Measurements from ENCODE around the gene XBP1. TPM values are rescaled to one million over a fixed set of nuclear protein-coding genes. Genes with fewer than 3 reads are reported as not detected.

XBP1 gene
- total and polyA plus RNA-seq, 2 of the 13 experiments (the other 11 are each of a cell fraction or from before 2014, with no cell fraction given) = 416 to 427 TPM

DNA sequence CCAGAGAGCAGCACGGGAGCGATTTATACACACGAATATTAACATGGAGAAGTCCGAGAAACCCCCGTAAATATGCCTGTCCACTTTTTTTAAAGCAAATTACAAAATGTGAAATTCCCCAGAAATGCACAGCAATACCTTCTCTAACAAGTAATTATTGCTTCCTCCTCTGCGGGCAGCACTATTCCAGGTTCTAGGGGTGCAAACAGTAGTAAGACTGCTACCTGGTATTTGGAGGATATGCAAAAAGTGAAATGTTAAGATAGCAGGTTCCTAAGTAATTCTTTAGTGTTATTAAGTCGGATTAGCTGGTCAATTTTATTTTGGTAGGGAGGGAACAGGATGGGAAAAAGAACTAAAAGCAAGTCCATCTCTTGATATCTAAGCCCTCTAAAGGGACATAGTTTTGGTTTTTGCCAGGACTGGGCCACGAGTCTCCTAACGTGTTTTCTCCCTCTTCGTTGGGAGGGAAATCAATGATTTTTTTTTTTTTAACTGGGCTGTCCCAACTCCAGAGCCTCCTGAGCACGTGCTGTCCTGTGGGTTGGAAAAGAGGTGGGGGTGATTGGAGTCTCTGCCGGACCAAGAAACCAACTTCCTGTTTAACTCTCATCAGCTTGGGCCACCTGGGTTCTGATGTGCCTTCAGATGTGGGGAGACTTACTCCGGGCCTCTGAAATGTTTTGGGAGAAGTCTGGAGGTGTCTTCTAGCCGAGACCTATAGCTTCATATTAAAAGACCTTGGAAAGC, 1.7 kb upstream of the XBP1 start (continued):
- TF ChIP-seq, protein P1, sequence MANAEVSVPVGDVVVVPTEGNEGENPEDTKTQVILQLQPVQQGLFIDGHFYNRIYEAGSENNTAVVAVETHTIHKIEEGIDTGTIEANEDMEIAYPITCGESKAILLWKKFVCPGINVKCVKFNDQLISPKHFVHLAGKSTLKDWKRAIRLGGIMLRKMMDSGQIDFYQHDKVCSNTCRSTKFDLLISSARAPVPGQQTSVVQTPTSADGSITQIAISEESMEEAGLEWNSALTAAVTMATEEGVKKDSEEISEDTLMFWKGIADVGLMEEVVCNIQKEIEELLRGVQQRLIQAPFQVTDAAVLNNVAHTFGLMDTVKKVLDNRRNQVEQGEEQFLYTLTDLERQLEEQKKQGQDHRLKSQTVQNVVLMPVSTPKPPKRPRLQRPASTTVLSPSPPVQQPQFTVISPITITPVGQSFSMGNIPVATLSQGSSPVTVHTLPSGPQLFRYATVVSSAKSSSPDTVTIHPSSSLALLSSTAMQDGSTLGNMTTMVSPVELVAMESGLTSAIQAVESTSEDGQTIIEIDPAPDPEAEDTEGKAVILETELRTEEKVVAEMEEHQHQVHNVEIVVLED (CRISPR knock-in tag; IDR thresholded peaks at IDR 0.05; ENCODE audit: borderline replicate concordance) = 0 out of 2 replicates have a peak, but pooled peaks have one; percentile 17
- TF ChIP-seq KLF12 (CRISPR knock-in tag; IDR thresholded peaks at IDR 0.05; ENCODE audit: borderline replicate concordance) = 0 out of 2 replicates have a peak, but pooled peaks have one; percentile 40
- TF ChIP-seq ZFP37 (CRISPR knock-in tag; IDR thresholded peaks at IDR 0.05; ENCODE audit: borderline replicate concordance) = no peak; the same call in 1 of the 2 replicates
- TF ChIP-seq ONECUT2 (CRISPR knock-in tag; IDR thresholded peaks at IDR 0.05) = peak; percentile 90
- TF ChIP-seq PITX1 (CRISPR knock-in tag; IDR thresholded peaks at IDR 0.05) = peak; percentile 50
- peak; percentile 41; the same call in 1 of the 2 replicates for TF ChIP-seq HNF4A (CRISPR knock-in tag; IDR thresholded peaks at IDR 0.05)
- peak; percentile 67; the same call in 1 of the 2 replicates for TF ChIP-seq GABPB1 (CRISPR knock-in tag; IDR thresholded peaks at IDR 0.05)
- TF ChIP-seq SALL1 (CRISPR knock-in tag; IDR thresholded peaks at IDR 0.05) = peak; percentile 67
- TF ChIP-seq ZNF678 (CRISPR knock-in tag; IDR thresholded peaks at IDR 0.05) = no peak
- TF ChIP-seq BRD4 (CRISPR knock-in tag; IDR thresholded peaks at IDR 0.05) = no peak
- TF ChIP-seq POLR2G (IDR thresholded peaks at IDR 0.05; ENCODE audit: low read depth, low read length) = peak; percentile 84
- TF ChIP-seq, protein P2, sequence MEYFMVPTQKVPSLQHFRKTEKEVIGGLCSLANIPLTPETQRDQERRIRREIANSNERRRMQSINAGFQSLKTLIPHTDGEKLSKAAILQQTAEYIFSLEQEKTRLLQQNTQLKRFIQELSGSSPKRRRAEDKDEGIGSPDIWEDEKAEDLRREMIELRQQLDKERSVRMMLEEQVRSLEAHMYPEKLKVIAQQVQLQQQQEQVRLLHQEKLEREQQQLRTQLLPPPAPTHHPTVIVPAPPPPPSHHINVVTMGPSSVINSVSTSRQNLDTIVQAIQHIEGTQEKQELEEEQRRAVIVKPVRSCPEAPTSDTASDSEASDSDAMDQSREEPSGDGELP (IDR thresholded peaks at IDR 0.05; ENCODE audit: borderline replicate concordance, low read depth) = peak; percentile 60
- TF ChIP-seq NFKBIZ (CRISPR knock-in tag; IDR thresholded peaks at IDR 0.05) = peak; percentile 84
- no peak for TF ChIP-seq ZNF446 (CRISPR knock-in tag; IDR thresholded peaks at IDR 0.05)
- peak; percentile 38; the same call in 1 of the 2 replicates for TF ChIP-seq ZNF878 (CRISPR knock-in tag; IDR thresholded peaks at IDR 0.05)
- TF ChIP-seq RARA (CRISPR knock-in tag; IDR thresholded peaks at IDR 0.05) = peak; percentile 56; the same call in 1 of the 2 replicates
- TF ChIP-seq NFE2L2 (IDR thresholded peaks at IDR 0.05; ENCODE audit: low read length) = no peak
- peak; percentile 64; the same call in 1 of the 2 replicates for TF ChIP-seq TBX2 (CRISPR knock-in tag; IDR thresholded peaks at IDR 0.05; ENCODE audit: borderline replicate concordance)
- TF ChIP-seq KLF6 (CRISPR knock-in tag; IDR thresholded peaks at IDR 0.05) = peak; percentile 20; the same call in 1 of the 2 replicates
- TF ChIP-seq HDAC2 (CRISPR knock-in tag; IDR thresholded peaks at IDR 0.05) = peak; percentile 63; the same call in 1 of the 2 replicates
- TF ChIP-seq, protein P3, sequence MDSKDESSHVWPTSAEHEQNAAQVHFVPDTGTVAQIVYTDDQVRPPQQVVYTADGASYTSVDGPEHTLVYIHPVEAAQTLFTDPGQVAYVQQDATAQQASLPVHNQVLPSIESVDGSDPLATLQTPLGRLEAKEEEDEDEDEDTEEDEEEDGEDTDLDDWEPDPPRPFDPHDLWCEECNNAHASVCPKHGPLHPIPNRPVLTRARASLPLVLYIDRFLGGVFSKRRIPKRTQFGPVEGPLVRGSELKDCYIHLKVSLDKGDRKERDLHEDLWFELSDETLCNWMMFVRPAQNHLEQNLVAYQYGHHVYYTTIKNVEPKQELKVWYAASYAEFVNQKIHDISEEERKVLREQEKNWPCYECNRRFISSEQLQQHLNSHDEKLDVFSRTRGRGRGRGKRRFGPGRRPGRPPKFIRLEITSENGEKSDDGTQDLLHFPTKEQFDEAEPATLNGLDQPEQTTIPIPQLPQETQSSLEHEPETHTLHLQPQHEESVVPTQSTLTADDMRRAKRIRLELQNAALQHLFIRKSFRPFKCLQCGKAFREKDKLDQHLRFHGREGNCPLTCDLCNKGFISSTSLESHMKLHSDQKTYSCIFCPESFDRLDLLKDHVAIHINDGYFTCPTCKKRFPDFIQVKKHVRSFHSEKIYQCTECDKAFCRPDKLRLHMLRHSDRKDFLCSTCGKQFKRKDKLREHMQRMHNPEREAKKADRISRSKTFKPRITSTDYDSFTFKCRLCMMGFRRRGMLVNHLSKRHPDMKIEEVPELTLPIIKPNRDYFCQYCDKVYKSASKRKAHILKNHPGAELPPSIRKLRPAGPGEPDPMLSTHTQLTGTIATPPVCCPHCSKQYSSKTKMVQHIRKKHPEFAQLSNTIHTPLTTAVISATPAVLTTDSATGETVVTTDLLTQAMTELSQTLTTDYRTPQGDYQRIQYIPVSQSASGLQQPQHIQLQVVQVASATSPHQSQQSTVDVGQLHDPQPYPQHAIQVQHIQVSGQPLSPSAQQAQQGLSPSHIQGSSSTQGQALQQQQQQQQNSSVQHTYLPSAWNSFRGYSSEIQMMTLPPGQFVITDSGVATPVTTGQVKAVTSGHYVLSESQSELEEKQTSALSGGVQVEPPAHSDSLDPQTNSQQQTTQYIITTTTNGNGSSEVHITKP (CRISPR knock-in tag; IDR thresholded peaks at IDR 0.05; ENCODE audit: low read depth) = peak; percentile 92
- peak; percentile 64 for TF ChIP-seq ZEB1 (IDR thresholded peaks at IDR 0.05; ENCODE audit: insufficient replicate concordance, low read depth)
- TF ChIP-seq GFI1 (CRISPR knock-in tag; IDR thresholded peaks at IDR 0.05; ENCODE audit: borderline replicate concordance) = peak; percentile 29; the same call in 1 of the 2 replicates
- TF ChIP-seq PHF5A (CRISPR knock-in tag; IDR thresholded peaks at IDR 0.05; ENCODE audit: low read depth, unreplicated experiment) = no peak
- TF ChIP-seq ZNF33A (CRISPR knock-in tag; IDR thresholded peaks at IDR 0.05; ENCODE audit: borderline replicate concordance) = 0 out of 2 replicates have a peak, but pooled peaks have one; percentile 44

All from HepG2 (cell line).